ENCODE results near the gene KRTAP29-1.

DNA sequence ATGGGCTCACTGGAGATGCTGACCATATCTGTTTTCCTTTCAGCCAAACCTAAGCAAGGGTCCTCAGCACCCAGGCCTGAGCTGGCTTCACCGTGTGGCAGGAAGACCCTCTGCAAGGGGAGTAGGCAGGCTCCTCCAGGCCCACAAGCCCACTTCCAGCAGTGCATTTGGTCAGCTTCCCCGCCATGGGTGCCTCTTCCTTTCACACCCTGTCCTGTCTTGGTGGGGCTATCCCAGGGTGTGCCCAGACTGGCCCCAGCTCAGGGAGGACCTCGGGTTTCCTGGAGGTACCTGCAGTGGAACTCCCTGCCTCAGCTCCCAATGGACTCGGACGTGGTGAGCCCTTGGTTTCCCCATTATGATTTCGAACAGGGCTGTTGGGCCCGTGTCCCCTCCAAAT lies 25.6 kb upstream of the KRTAP29-1 start:
- TF ChIP-seq, protein P1, sequence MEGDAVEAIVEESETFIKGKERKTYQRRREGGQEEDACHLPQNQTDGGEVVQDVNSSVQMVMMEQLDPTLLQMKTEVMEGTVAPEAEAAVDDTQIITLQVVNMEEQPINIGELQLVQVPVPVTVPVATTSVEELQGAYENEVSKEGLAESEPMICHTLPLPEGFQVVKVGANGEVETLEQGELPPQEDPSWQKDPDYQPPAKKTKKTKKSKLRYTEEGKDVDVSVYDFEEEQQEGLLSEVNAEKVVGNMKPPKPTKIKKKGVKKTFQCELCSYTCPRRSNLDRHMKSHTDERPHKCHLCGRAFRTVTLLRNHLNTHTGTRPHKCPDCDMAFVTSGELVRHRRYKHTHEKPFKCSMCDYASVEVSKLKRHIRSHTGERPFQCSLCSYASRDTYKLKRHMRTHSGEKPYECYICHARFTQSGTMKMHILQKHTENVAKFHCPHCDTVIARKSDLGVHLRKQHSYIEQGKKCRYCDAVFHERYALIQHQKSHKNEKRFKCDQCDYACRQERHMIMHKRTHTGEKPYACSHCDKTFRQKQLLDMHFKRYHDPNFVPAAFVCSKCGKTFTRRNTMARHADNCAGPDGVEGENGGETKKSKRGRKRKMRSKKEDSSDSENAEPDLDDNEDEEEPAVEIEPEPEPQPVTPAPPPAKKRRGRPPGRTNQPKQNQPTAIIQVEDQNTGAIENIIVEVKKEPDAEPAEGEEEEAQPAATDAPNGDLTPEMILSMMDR (IDR thresholded peaks at IDR 0.05): no peak
- TF ChIP-seq POLR2A (IDR thresholded peaks at IDR 0.05): no peak

All from esophagus squamous epithelium (tissue), 4 donors.